Measurements from ENCODE around the gene ATP6V0C. TPM values are rescaled to one million over a fixed set of nuclear protein-coding genes. Genes with fewer than 3 reads are reported as not detected.

Gene ATP6V0C
- total and polyA plus RNA-seq, 4 experiments from 2014 or later, result 57.5 to 129 (median 103) TPM

DNA sequence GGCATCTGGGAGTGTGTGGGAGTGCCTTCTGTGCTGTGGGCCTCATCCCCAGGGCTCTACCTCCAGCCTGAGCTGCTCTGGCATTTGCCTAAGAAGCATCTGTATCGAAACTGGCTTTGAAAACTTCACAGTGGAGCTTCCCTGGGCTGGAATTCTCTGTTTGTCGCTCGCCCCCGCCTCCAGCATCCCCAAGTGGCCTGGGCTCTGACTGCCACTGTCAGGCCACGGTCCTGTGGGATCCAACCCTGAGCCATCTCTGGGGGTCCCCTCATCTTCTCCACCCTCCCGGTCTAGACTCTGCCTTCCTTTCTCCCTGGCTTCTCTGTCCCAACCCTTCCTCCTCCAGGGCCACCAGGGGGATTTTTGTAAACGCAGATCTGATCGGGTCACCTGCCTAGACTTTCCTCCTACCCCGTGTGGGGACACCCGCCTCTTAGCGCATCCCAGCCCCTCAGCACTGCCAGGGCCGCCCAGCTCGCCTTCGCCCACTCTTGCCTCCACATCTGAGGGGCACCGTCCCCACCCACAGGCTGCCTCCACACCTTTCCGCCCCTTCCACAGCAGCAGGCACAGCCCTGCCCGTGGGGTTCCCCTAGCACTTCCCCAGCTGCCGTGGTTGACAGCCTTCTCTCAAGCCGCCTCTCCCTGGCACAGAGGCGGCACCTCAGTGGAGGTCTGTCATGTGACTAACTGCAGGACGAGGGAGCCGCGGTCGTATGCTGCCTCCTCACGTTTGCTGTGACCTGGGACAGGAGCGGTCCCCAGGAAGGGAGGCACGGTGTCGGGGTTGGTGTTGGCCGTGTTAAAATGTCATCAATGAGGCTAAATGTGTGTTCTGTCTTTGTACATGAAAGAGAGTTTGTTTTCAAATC, 26.9 kb upstream of the ATP6V0C start:
- Histone ChIP-seq H3K9me3 (ENCODE audit: control insufficient read depth in 1 of 2, low read length in 2 of 2) (no peaks in the 10 kb centered on the region), H3K36me3 (ENCODE audit: insufficient read depth, low read length) (no peaks in the 10 kb centered on the region), H3K4me1 (ENCODE audit: insufficient read depth, low read length) (peaks cover 14% of the 10 kb centered on the region), H3K27me3 (ENCODE audit: insufficient read depth, low read length) (no peaks in the 10 kb centered on the region), H3K27ac (ENCODE audit: low read depth, low read length) (no peak overlapping the region), H3K4me3 (ENCODE audit: low read length in 2 of 2) (no peak overlapping the region)
- Mint-ChIP-seq H3K27ac (peak overlapping the region; percentile 66 to 95 (median 89)), H3K36me3 (peaks cover 0 to 1% of the 10 kb centered on the region in 2 donors), H3K4me3 (peak overlapping the region; percentile 23 to 68 (median 58)), H3K27me3 (no peaks in the 10 kb centered on the region), H3K9me3 (no peaks in the 10 kb centered on the region), H3K4me1 (peaks cover 9 to 19% (median 13%) of the 10 kb centered on the region in 4 donors)
- peak; percentile 76 to 91 (median 80) for DNase-seq
- CTCF ChIA-PET (ENCODE audit: partially characterized antibody), result interaction anchor here (0.8 to 2.5 kb wide), 7 partner anchors 10 to 292 kb away, joined by 3 to 13 read pairs (median 5); partner anchors contain the start of genes ABCA3, CCNF and TBC1D24
- intact Hi-C loops (cut with micrococcal nuclease), result loop anchor here (1.0 kb wide), 6 partner anchors 13 to 464 kb away; partner anchors contain the start of genes ABCA3, ATP6V0C and TEDC2
- POLR2A ChIA-PET (ENCODE audit: partially characterized antibody), result interaction anchor here (0.7 to 2.0 kb wide), 6 partner anchors 12 to 282 kb away, joined by 3 to 8 read pairs (median 4); partner anchors contain the start of genes CCNF, MLST8 and TBC1D24

DNA sequence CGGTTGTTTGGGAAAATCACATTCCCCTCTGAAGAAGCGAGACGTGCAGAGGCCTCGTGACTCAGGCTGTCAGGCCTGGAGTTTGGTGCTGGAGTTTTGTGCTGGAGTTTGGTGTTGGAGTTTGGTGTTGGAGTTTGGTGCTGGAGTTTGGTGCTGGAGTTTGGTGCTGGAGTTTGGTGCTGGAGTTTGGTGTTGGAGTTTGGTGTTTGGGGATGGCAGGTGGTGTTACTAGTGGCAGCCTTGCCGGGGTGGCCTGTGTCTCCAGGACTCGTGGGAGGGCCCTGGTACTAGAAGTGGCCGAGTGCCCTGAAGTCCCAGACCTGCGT, 26.3 kb upstream of the ATP6V0C start:
- no peak for DNase-seq
- ChIA-PET POLR2A (ENCODE audit: partially characterized antibody) (interaction anchor here (1.3 to 2.0 kb wide), 3 partner anchors 13 to 282 kb away, joined by 4 to 8 read pairs (median 4); partner anchors contain the start of genes CCNF, MLST8 and TBC1D24), CTCF (ENCODE audit: partially characterized antibody) (interaction anchor here (0.9 to 2.5 kb wide), 5 partner anchors 13 to 293 kb away, joined by 3 to 13 read pairs (median 5); partner anchors contain the start of genes CCNF and TBC1D24)
- H3K36me3 ChIP-seq (ENCODE audit: insufficient read depth, low read length), result no peaks in the 10 kb centered on the region
- no peaks in the 10 kb centered on the region for H3K27me3 ChIP-seq (ENCODE audit: insufficient read depth, low read length)
- intact Hi-C loops (cut with micrococcal nuclease), result loop anchor here (1.0 kb wide), 6 partner anchors 13 to 464 kb away; partner anchors contain the start of genes ABCA3, ATP6V0C and TEDC2
- peak overlapping the region in 7 of 8 donors; percentile 23 to 68 (median 57) for H3K4me3 Mint-ChIP-seq
- peaks cover 14% of the 10 kb centered on the region for H3K4me1 ChIP-seq (ENCODE audit: insufficient read depth, low read length)
- H3K4me1 Mint-ChIP-seq, result peaks cover 9 to 19% (median 13%) of the 10 kb centered on the region in 4 donors
- peak overlapping the region; percentile 66 to 95 (median 89) for H3K27ac Mint-ChIP-seq
- H3K27me3 Mint-ChIP-seq, result no peaks in the 10 kb centered on the region
- H3K36me3 Mint-ChIP-seq, result peaks cover 0 to 1% of the 10 kb centered on the region in 2 donors
- no peaks in the 10 kb centered on the region for H3K9me3 Mint-ChIP-seq
- H3K27ac ChIP-seq (ENCODE audit: low read depth, low read length), result no peak overlapping the region
- H3K4me3 ChIP-seq (ENCODE audit: low read length in 2 of 2), result no peak overlapping the region
- H3K9me3 ChIP-seq (ENCODE audit: control insufficient read depth in 1 of 2, low read length in 2 of 2), result no peaks in the 10 kb centered on the region

DNA sequence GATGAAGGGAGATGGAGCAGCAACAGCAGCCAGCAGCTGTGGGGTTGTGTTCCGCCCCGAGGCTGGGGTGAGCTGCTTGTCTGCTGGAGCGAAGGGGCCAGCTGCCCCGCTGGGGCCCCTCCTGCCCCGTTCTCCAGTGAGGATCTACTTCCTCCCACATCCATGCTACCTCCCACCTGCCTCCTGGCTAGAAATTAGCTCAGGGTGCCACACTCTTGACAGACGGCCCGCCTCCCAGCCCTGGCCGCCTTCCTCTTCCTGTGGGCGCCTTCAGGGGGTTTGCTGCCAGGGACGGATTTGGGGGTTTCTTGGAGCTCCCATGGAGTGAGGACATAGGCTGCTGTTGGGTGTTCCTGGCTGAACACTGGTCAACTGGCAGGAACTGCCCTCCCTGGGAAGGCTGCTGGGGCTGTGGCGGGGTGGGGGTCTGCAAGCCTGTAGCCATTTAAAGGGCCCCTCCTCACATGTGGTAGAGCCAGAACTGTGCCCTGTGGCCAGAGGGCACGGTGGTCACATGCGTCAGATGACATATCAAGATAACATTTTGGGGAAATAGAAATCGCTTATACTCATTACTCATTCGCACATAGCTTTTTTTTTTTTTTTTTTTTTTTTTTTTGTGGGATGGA, 25.7 kb upstream of the ATP6V0C start:
- Mint-ChIP-seq H3K27me3 (no peaks in the 10 kb centered on the region), H3K27ac (peak overlapping the region in 1 of 7 donors; percentile 95), H3K36me3 (peaks cover 0 to 1% of the 10 kb centered on the region in 2 donors), H3K4me1 (peaks cover 9 to 19% (median 13%) of the 10 kb centered on the region in 4 donors), H3K9me3 (no peaks in the 10 kb centered on the region), H3K4me3 (no peak overlapping the region)
- ChIA-PET CTCF (ENCODE audit: partially characterized antibody) (interaction anchor here (0.6 to 2.5 kb wide), 7 partner anchors 15 to 294 kb away, joined by 3 to 13 read pairs (median 3); partner anchors contain the start of gene CCNF), POLR2A (ENCODE audit: partially characterized antibody) (interaction anchor here (1.5 to 2.0 kb wide), 2 partner anchors 14 to 58 kb away, joined by 4 to 8 read pairs; partner anchors contain the start of genes CCNF and TBC1D24)
- Histone ChIP-seq H3K27ac (ENCODE audit: low read depth, low read length) (no peak overlapping the region), H3K36me3 (ENCODE audit: insufficient read depth, low read length) (no peaks in the 10 kb centered on the region), H3K4me1 (ENCODE audit: insufficient read depth, low read length) (peaks cover 14% of the 10 kb centered on the region), H3K9me3 (ENCODE audit: control insufficient read depth in 1 of 2, low read length in 2 of 2) (no peaks in the 10 kb centered on the region), H3K27me3 (ENCODE audit: insufficient read depth, low read length) (no peaks in the 10 kb centered on the region), H3K4me3 (ENCODE audit: low read length in 2 of 2) (no peak overlapping the region)
- intact Hi-C loops (cut with micrococcal nuclease), result loop anchor here (1.0 kb wide), 6 partner anchors 14 to 465 kb away; partner anchors contain the start of genes ABCA3, ATP6V0C and TEDC2
- no peak for DNase-seq

DNA sequence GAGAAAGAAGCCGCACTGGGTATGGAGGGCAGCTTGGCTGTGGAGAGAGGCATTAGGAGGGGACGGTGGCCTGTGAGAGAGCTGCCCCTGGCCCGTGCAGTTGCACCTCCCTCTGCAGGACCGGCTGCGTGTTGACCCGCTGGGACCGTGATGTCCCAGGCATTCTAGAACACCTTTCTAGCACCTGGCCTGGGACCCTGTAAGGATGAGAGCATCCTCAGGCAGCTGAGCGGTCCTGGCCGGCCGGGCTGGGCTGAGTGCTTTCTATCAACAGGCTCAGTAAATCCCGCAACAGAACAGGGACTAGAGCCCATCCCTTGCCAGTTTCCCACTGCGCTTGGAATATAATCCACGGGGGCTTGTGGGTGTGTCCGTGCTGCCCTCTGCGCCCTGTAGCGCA, 24.2 kb upstream of the ATP6V0C start:
- POLR2A ChIA-PET (ENCODE audit: partially characterized antibody), result no interaction called here
- no peaks in the 10 kb centered on the region for H3K27me3 Mint-ChIP-seq
- peaks cover 9 to 19% (median 13%) of the 10 kb centered on the region in 4 donors for H3K4me1 Mint-ChIP-seq
- Histone ChIP-seq H3K27me3 (ENCODE audit: insufficient read depth, low read length) (no peaks in the 10 kb centered on the region), H3K4me3 (ENCODE audit: low read length in 2 of 2) (no peak overlapping the region), H3K27ac (ENCODE audit: low read depth, low read length) (no peak overlapping the region), H3K4me1 (ENCODE audit: insufficient read depth, low read length) (peaks cover 14% of the 10 kb centered on the region), H3K36me3 (ENCODE audit: insufficient read depth, low read length) (no peaks in the 10 kb centered on the region), H3K9me3 (ENCODE audit: control insufficient read depth in 1 of 2, low read length in 2 of 2) (no peaks in the 10 kb centered on the region)
- CTCF ChIA-PET (ENCODE audit: partially characterized antibody), result interaction anchor here (0.7 to 2.5 kb wide), 3 partner anchors 81 to 295 kb away, joined by 3 to 13 read pairs (median 4); no protein-coding TSS in a partner anchor
- intact Hi-C loops (cut with micrococcal nuclease), result no loop called here
- H3K36me3 Mint-ChIP-seq, result peaks cover 0 to 1% of the 10 kb centered on the region in 2 donors
- no peak overlapping the region for H3K27ac Mint-ChIP-seq
- H3K9me3 Mint-ChIP-seq, result no peaks in the 10 kb centered on the region
- DNase-seq, result no peak
- H3K4me3 Mint-ChIP-seq, result no peak overlapping the region

DNA sequence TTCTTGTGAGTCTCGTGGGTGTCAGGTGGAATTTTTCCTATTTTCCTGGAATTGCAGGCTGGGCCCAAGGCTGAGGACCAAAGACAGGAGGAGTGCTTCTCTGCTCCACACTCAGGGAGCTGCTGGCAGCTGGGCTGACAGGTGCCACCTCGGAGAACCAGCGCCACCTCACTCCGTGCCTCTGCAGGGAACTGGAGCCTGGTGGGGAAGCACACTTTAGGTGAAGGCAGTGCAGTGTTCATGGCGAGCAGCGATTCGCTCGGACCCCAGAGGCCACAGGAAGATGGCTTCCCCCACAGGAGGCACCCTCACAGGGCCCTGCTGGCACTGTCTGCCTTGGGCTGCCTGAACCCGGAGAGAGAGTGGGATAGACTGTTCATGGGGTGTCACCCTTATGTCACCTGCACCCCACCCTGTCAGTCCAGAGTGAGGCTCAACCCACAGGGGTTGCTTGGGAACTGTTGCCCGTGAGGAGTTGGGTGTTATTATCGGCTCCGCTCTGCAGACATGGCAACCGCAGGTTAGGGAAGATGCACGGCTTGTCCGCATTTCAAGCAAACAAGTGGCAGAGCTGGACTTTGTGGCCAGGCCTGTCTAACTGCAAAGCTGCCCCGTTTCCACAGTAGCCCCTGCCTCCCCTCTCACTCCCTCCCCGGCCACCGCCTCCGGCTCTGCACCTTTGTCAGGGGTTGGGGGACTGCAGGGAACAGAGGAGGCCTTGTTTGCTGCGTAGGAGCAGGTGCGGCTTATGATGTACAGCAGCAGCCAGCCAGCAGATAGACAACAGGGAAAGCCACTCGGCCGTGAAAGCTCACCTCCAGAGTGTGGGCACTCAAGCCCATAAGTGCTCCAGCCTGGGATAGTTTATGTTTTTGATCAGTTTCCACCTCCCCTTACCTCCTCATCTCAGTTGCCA, 23.3 kb upstream of the ATP6V0C start:
- POLR2A ChIA-PET (ENCODE audit: partially characterized antibody), result interaction anchor here (0.6 kb wide), 1 partner anchor 276 kb away, joined by 4 read pairs; the partner anchor contains the start of gene PGP

DNA sequence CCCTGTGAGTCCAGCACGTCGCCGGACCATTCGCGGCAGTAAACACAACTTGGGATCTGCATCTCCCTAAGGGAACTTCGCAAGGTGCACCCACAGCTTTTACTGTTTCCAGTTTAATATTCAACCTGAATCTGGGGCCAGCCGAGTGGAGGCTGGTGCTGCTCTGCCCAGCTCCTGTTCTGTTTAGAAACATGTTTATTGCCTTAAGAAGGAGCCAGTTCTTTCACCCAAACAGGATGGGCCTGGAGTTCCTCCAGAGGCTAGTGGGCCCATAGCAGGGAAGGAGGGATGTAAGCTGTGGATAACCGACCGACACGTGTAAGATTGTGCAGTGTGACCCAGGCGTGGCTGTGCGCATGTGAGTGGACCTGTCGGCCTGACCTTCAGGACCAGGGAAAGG, 21.5 kb upstream of the ATP6V0C start:
- H3K27me3 Mint-ChIP-seq, result no peaks in the 10 kb centered on the region
- H3K4me1 Mint-ChIP-seq, result peaks cover 3 to 7% (median 3%) of the 10 kb centered on the region in 4 donors
- no peak overlapping the region for H3K27ac Mint-ChIP-seq
- CTCF ChIA-PET (ENCODE audit: partially characterized antibody), result interaction anchor here (1.9 kb wide), 1 partner anchor 9 kb away, joined by 4 read pairs; no protein-coding TSS in a partner anchor
- intact Hi-C loops (cut with micrococcal nuclease), result no loop called here
- no peaks in the 10 kb centered on the region for H3K9me3 ChIP-seq (ENCODE audit: control insufficient read depth in 1 of 2, low read length in 2 of 2)
- H3K36me3 ChIP-seq (ENCODE audit: insufficient read depth, low read length), result no peaks in the 10 kb centered on the region
- no peaks in the 10 kb centered on the region for H3K27me3 ChIP-seq (ENCODE audit: insufficient read depth, low read length)
- no peaks in the 10 kb centered on the region for H3K9me3 Mint-ChIP-seq
- peaks cover 0 to 1% of the 10 kb centered on the region in 2 donors for H3K36me3 Mint-ChIP-seq
- H3K27ac ChIP-seq (ENCODE audit: low read depth, low read length), result no peak overlapping the region
- H3K4me3 ChIP-seq (ENCODE audit: low read length in 2 of 2), result no peak overlapping the region
- DNase-seq, result no peak
- H3K4me1 ChIP-seq (ENCODE audit: insufficient read depth, low read length), result peaks cover 5% of the 10 kb centered on the region
- no peak overlapping the region for H3K4me3 Mint-ChIP-seq
- POLR2A ChIA-PET (ENCODE audit: partially characterized antibody), result no interaction called here

More for the DNA sequence above, 23.3 kb upstream of the ATP6V0C start:
- Histone ChIP-seq H3K36me3 (ENCODE audit: insufficient read depth, low read length) (no peaks in the 10 kb centered on the region), H3K4me3 (ENCODE audit: low read length in 2 of 2) (no peak overlapping the region), H3K9me3 (ENCODE audit: control insufficient read depth in 1 of 2, low read length in 2 of 2) (no peaks in the 10 kb centered on the region), H3K27ac (ENCODE audit: low read depth, low read length) (no peak overlapping the region), H3K27me3 (ENCODE audit: insufficient read depth, low read length) (no peaks in the 10 kb centered on the region), H3K4me1 (ENCODE audit: insufficient read depth, low read length) (peaks cover 14% of the 10 kb centered on the region)
- Mint-ChIP-seq H3K4me3 (no peak overlapping the region), H3K27ac (no peak overlapping the region), H3K27me3 (no peaks in the 10 kb centered on the region), H3K36me3 (peaks cover 0 to 1% of the 10 kb centered on the region in 2 donors), H3K9me3 (no peaks in the 10 kb centered on the region), H3K4me1 (peaks cover 9 to 19% (median 11%) of the 10 kb centered on the region in 4 donors)
- CTCF ChIA-PET (ENCODE audit: partially characterized antibody), result interaction anchor here (1.9 kb wide), 1 partner anchor 11 kb away, joined by 4 read pairs; no protein-coding TSS in a partner anchor
- intact Hi-C loops (cut with micrococcal nuclease), result no loop called here
- DNase-seq, result no peak
